ENCODE data around the gene SLC4A9.

The SLC4A9 gene

GRCh38 chr5:140351609-140352334, 8.2 kb upstream of the SLC4A9 start:
- Histone ChIP-seq H3F3A (ENCODE audit: insufficient read depth, low read length) (no peaks in the 10 kb centered on the region), H3K4me2 (ENCODE audit: low read length) (no peak overlapping the region), H2AFZ (ENCODE audit: low read length) (no peak overlapping the region), H4K20me1 (ENCODE audit: insufficient read depth, low read length) (no peaks in the 10 kb centered on the region), H3K27me3 (ENCODE audit: insufficient read depth, low read length) (no peaks in the 10 kb centered on the region), H3K36me3 (ENCODE audit: insufficient read depth, low read length) (no peaks in the 10 kb centered on the region), H3K4me3 (ENCODE audit: low read depth, low read length, poor library complexity, severe bottlenecking) (no peak overlapping the region), H3K9me3 (ENCODE audit: low read length) (no peaks in the 10 kb centered on the region), H3K4me1 (ENCODE audit: insufficient read depth, low read length, severe bottlenecking) (peaks cover 38% of the 10 kb centered on the region), H3K9ac (ENCODE audit: low read length) (no peak overlapping the region), H3K79me2 (ENCODE audit: insufficient read depth, low read length) (peaks cover 5% of the 10 kb centered on the region; the same call in 1 of the 2 replicates), H3K9me2 (ENCODE audit: low read depth, low read length) (no peaks in the 10 kb centered on the region), H3K27ac (ENCODE audit: low read depth, low read length, poor library complexity, severe bottlenecking) (no peak overlapping the region)
- TF ChIP-seq CTCF (IDR thresholded peaks at IDR 0.05; ENCODE audit: low read length) (peak; percentile 82), EZH2 (IDR thresholded peaks at IDR 0.05; ENCODE audit: borderline replicate concordance, low read length) (no peak)

- Histone ChIP-seq H3K9me3 (ENCODE audit: low read length) (no peaks in the 10 kb centered on the region), H3K4me3 (ENCODE audit: low read depth, low read length, poor library complexity, severe bottlenecking) (no peak overlapping the region), H3K79me2 (ENCODE audit: insufficient read depth, low read length) (no peaks in the 10 kb centered on the region), H3K36me3 (ENCODE audit: insufficient read depth, low read length) (no peaks in the 10 kb centered on the region), H3F3A (ENCODE audit: insufficient read depth, low read length) (no peaks in the 10 kb centered on the region), H3K27ac (ENCODE audit: low read depth, low read length, poor library complexity, severe bottlenecking) (no peak overlapping the region), H3K9ac (ENCODE audit: low read length) (no peak overlapping the region), H4K20me1 (ENCODE audit: insufficient read depth, low read length) (no peaks in the 10 kb centered on the region), H3K4me1 (ENCODE audit: insufficient read depth, low read length, severe bottlenecking) (peaks cover 27% of the 10 kb centered on the region), H2AFZ (ENCODE audit: low read length) (no peak overlapping the region), H3K4me2 (ENCODE audit: low read length) (no peak overlapping the region), H3K9me2 (ENCODE audit: low read depth, low read length) (no peaks in the 10 kb centered on the region), H3K27me3 (ENCODE audit: insufficient read depth, low read length) (no peaks in the 10 kb centered on the region)
- no peak for TF ChIP-seq EZH2 (IDR thresholded peaks at IDR 0.05; ENCODE audit: borderline replicate concordance, low read length)
- no peak for TF ChIP-seq CTCF (IDR thresholded peaks at IDR 0.05; ENCODE audit: low read length)
Measured at GRCh38 chr5:140355546-140355945, 4.4 kb upstream of the SLC4A9 start.

GRCh38 chr5:140356853-140357725, 2.9 kb upstream of the SLC4A9 start:
- no peak overlapping the region for H3K9ac ChIP-seq (ENCODE audit: low read length)
- no peaks in the 10 kb centered on the region for H3K9me2 ChIP-seq (ENCODE audit: low read depth, low read length)
- H4K20me1 ChIP-seq (ENCODE audit: insufficient read depth, low read length): no peaks in the 10 kb centered on the region
- no peaks in the 10 kb centered on the region for H3K9me3 ChIP-seq (ENCODE audit: low read length)
- no peak for TF ChIP-seq EZH2 (IDR thresholded peaks at IDR 0.05; ENCODE audit: borderline replicate concordance, low read length)
- TF ChIP-seq CTCF (IDR thresholded peaks at IDR 0.05; ENCODE audit: low read length): no peak
- H3K4me2 ChIP-seq (ENCODE audit: low read length): 0 out of 2 replicates have a peak overlapping the region, but pooled peaks have one; percentile 44
- no peaks in the 10 kb centered on the region for H3F3A ChIP-seq (ENCODE audit: insufficient read depth, low read length)
- peaks cover 21% of the 10 kb centered on the region for H3K4me1 ChIP-seq (ENCODE audit: insufficient read depth, low read length, severe bottlenecking)
- H3K36me3 ChIP-seq (ENCODE audit: insufficient read depth, low read length): no peaks in the 10 kb centered on the region
- no peak overlapping the region for H3K27ac ChIP-seq (ENCODE audit: low read depth, low read length, poor library complexity, severe bottlenecking)
- no peak overlapping the region for H2AFZ ChIP-seq (ENCODE audit: low read length)
- H3K79me2 ChIP-seq (ENCODE audit: insufficient read depth, low read length): no peaks in the 10 kb centered on the region
- H3K4me3 ChIP-seq (ENCODE audit: low read depth, low read length, poor library complexity, severe bottlenecking): no peak overlapping the region
- no peaks in the 10 kb centered on the region for H3K27me3 ChIP-seq (ENCODE audit: insufficient read depth, low read length)
